DOHH2 (cell line): ENCODE results near the gene SCTR.

Experiments used
- H3F3A ChIP-seq: fragments of 200-600 bp; sonication (generic), shearing (Covaris generic); 2 replicates; pipeline ENCODE4 v1.6.0; 2016; ENCODE audit warnings: antibody characterized with exemption, mild to moderate bottlenecking; ENCODE audit not compliant: control insufficient read depth, insufficient read depth
- H3K27ac ChIP-seq: fragments of 200-600 bp; sonication (generic); 2 replicates; pipeline ENCODE4 v1.5.1; 2014; ENCODE audit warnings: low read depth, mild to moderate bottlenecking, low read length, moderate library complexity
- H3K27me3 ChIP-seq: fragments of 200-600 bp; sonication (generic); 2 replicates; pipeline ENCODE4 v1.6.1; 2014; ENCODE audit warnings: mild to moderate bottlenecking, low read length, mixed read lengths; ENCODE audit not compliant: control insufficient read depth
- H3K36me3 ChIP-seq: fragments of 200-600 bp; sonication (generic); 2 replicates; pipeline ENCODE4 v1.6.1; 2014; ENCODE audit warnings: mild to moderate bottlenecking, low read length, moderate library complexity, mixed read lengths; ENCODE audit not compliant: control insufficient read depth
- H3K4me1 ChIP-seq: fragments of 200-600 bp; sonication (generic); 2 replicates; pipeline ENCODE4 v1.6.1; 2014; ENCODE audit warnings: mild to moderate bottlenecking, low read length, mixed read lengths; ENCODE audit not compliant: control insufficient read depth
- H3K4me2 ChIP-seq: fragments of 200-600 bp; sonication (generic); 2 replicates; pipeline ENCODE4 v1.6.0; 2014; ENCODE audit warnings: mild to moderate bottlenecking, low read length, moderate library complexity
- H3K4me3 ChIP-seq: fragments of 200-600 bp; sonication (generic); 2 replicates; pipeline ENCODE4 v1.5.1; 2014; ENCODE audit warnings: mild to moderate bottlenecking, low read length, mixed read lengths
- H3K79me2 ChIP-seq: fragments of 200-600 bp; sonication (generic); 2 replicates; pipeline ENCODE4 v1.6.1; 2014; ENCODE audit warnings: mild to moderate bottlenecking, low read length, mixed read lengths; ENCODE audit not compliant: control insufficient read depth
- H3K9me2 ChIP-seq: fragments of 200-600 bp; sonication (generic); replicated peaks from 2 replicates; pipeline ENCODE4 v1.6.1; 2014; ENCODE audit warnings: mild to moderate bottlenecking, low read length, mixed read lengths; ENCODE audit not compliant: control insufficient read depth
- H3K9me3 ChIP-seq: fragments of 200-600 bp; sonication (generic); 2 replicates; pipeline ENCODE4 v1.6.1; 2014; ENCODE audit warnings: antibody characterized with exemption, low read length, mixed read lengths; ENCODE audit not compliant: control insufficient read depth, insufficient read depth
- H4K20me1 ChIP-seq: fragments of 200-600 bp; sonication (generic); 2 replicates; pipeline ENCODE4 v1.6.0; 2014; ENCODE audit warnings: low read depth, mild to moderate bottlenecking, antibody characterized with exemption, low read length, moderate library complexity; ENCODE audit not compliant: control insufficient read depth, insufficient read depth
- CTCF ChIP-seq: fragments of 200-600 bp; sonication (generic); IDR thresholded peaks from one replicate; pipeline ENCODE4 v1.5.1; 2014; ENCODE audit warnings: antibody characterized with exemption, mild to moderate bottlenecking, low read depth, low read length; ENCODE audit not compliant: poor library complexity, severe bottlenecking
- EZH2phosphoT487 ChIP-seq: fragments of 200-600 bp; sonication (generic); IDR thresholded peaks from 2 replicates; pipeline ENCODE4 v1.6.1; 2017; ENCODE audit warnings: borderline replicate concordance, mild to moderate bottlenecking, antibody characterized with exemption, low read length, moderate library complexity, mixed read lengths

The SCTR gene

GRCh38 chr2:119468154-119468955, 55.9 kb downstream of the SCTR start:
- no peak overlapping the region for H3K4me3 ChIP-seq
- no peak overlapping the region for H3K4me2 ChIP-seq
- H3K9me3 ChIP-seq: no peaks in the 10 kb centered on the region
- no peaks in the 10 kb centered on the region for H3K79me2 ChIP-seq
- H3F3A ChIP-seq: no peaks in the 10 kb centered on the region
- H4K20me1 ChIP-seq: no peaks in the 10 kb centered on the region
- no peaks in the 10 kb centered on the region for H3K36me3 ChIP-seq
- TF ChIP-seq EZH2phosphoT487 (no peak), CTCF (no peak)
- H3K4me1 ChIP-seq: no peaks in the 10 kb centered on the region
- no peak overlapping the region for H3K27ac ChIP-seq
- peaks cover 12% of the 10 kb centered on the region for H3K27me3 ChIP-seq
- no peaks in the 10 kb centered on the region for H3K9me2 ChIP-seq

GRCh38 chr2:119466373-119466772, 57.9 kb downstream of the SCTR start:
- Histone ChIP-seq H3K9me3 (no peaks in the 10 kb centered on the region), H3K27me3 (peaks cover 12% of the 10 kb centered on the region), H3K4me3 (no peak overlapping the region), H3K9me2 (no peaks in the 10 kb centered on the region), H3K4me1 (no peaks in the 10 kb centered on the region), H3F3A (no peaks in the 10 kb centered on the region), H4K20me1 (no peaks in the 10 kb centered on the region), H3K27ac (no peak overlapping the region), H3K79me2 (no peaks in the 10 kb centered on the region), H3K36me3 (no peaks in the 10 kb centered on the region), H3K4me2 (no peak overlapping the region)
- TF ChIP-seq CTCF (no peak), EZH2phosphoT487 (no peak)

GRCh38 chr2:119465687-119466086, 58.6 kb downstream of the SCTR start:
- no peaks in the 10 kb centered on the region for H3F3A ChIP-seq
- no peaks in the 10 kb centered on the region for H4K20me1 ChIP-seq
- no peak overlapping the region for H3K4me2 ChIP-seq
- no peaks in the 10 kb centered on the region for H3K79me2 ChIP-seq
- no peak overlapping the region for H3K4me3 ChIP-seq
- H3K4me1 ChIP-seq: no peaks in the 10 kb centered on the region
- H3K9me2 ChIP-seq: no peaks in the 10 kb centered on the region
- H3K36me3 ChIP-seq: no peaks in the 10 kb centered on the region
- no peak overlapping the region for H3K27ac ChIP-seq
- peaks cover 12% of the 10 kb centered on the region for H3K27me3 ChIP-seq
- TF ChIP-seq CTCF (no peak), EZH2phosphoT487 (no peak)
- H3K9me3 ChIP-seq: no peaks in the 10 kb centered on the region
